NCI-H1048 (cell line): ENCODE results near the gene PTTG1IP.
"Not testable (repeated sequence)": the region's sequence is repeated elsewhere in the genome, so short reads cannot be mapped to it uniquely, and the experiment has no call there.

Experiments
- DNase-seq: peaks from one replicate; lab custom pipeline; 2025; lab: John Stamatoyannopoulos, UW

The PTTG1IP gene

DNA sequence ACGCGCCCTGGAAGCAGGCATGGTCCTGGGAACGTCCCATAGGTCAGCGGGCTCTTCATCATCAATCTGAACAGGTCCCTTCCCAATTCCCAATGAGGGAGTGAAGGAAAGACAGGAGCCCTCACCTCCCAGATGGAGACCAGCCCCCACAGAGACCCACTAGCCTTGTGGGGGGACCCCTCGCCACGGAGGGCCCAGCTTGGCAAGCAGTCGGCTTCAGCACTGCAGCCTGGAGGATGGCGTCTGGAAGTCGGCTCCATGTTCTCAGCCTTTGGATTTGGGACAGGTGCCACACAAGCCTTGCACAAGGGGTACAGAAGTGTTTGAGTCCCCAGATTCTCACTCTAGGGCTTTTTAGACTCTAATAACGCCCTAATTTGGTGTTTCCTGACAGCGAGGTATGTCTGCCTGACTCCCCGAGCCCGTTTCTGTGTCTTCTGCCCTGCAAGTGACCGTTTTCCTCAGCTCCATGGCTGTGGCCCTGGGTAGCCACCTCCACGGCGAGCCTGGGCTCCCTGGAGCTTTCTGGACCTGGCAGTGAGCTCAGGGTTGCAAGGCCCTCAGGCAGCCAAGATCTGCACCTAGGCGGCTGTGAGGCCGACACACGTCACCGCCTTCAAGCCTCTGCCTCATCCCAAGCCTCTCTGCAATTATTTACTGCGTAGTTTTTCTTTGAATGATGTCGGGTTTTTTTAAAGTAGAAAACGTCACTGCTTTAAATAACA is 30.6 kb downstream of the PTTG1IP start:
- DNase-seq: no peak

DNA sequence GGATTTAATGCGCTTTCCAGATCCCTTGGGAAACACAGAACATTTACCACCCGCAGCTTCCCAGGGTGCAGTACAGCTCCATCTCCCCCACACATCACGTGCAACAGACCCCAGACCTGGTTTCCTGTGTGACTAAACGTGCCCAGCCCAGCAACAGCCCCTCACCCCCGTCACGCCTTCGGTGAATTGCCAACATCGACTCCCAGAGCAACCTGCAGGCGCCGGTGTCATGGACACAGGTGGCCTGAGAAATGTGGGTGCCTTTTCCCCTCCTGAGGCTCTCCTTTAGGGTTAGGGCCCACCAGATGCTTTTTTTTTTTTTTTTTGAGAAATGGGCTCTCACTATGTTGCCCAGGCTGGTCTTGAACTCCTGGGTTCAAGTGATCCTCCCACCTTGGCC is 31.4 kb downstream of the PTTG1IP start:
- no peak for DNase-seq

DNA sequence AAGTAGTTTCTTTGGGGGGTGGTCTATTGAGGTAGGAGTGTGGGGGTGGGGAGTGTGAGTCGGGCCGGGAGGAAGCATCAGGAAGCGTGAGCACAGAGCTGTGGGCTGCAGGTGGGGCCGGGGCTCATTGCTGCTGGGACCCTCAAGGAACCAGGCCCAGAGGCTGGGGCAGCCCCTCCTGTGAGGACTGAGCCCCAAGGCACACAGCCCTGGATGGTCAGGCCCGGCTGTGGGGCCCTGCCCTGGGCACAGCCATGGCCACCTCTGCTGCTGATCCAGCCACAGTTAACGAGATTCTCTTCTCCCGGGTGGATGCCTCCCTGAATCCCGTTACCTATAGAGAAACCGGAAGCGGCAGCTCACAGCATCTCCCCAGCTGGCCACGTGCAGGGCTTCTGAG is 32.7 kb downstream of the PTTG1IP start:
- DNase-seq: no peak

GRCh38 chr21:44838951-44839350 is 34.5 kb downstream of the PTTG1IP start:
- DNase-seq: no peak

DNA sequence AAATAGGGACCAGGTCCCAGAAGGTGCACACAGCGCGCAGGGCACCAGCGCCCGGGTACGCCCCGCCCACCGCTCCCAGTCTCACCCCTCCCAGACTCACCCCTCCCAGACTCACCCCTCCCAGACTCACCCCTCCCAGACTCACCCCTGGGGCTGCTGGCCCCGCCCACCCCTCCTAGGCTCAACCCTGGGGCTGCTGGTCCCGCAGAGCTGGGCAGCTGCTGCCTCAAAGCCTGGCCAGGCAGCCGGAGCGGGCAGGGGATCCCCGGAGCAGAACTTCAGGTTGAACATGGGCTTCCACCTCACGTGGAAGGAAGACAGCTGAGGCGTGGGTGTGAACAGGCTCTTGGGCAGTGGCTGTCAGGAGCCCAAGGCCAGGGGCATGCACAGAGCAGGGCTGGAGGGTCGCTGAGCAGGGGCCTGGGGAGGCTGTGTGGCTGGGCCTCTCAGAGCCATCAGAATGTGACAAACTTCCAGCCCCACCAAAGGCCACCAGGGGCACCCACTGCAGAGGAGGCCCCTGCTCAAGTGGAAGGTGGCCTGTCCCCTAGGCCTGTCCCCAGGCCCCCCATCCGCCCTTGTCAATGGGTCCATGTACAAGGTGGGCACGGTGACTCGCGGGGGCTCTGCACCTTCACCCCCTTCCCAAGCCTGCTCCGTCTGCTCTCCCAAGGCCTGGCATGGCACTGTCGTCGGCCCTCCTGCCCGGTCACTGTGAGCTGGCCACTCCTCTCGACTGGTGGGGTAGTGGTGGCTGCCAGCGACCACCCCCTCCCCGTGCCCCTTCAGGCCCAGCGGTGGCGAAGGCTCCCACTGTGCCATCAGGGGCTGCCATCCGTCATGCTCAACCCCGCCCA is 35.2 kb downstream of the PTTG1IP start:
- DNase-seq: no peak

- no peak for DNase-seq
Observed at GRCh38 chr21:44837537-44837936, 36.0 kb downstream of the PTTG1IP start.

DNA sequence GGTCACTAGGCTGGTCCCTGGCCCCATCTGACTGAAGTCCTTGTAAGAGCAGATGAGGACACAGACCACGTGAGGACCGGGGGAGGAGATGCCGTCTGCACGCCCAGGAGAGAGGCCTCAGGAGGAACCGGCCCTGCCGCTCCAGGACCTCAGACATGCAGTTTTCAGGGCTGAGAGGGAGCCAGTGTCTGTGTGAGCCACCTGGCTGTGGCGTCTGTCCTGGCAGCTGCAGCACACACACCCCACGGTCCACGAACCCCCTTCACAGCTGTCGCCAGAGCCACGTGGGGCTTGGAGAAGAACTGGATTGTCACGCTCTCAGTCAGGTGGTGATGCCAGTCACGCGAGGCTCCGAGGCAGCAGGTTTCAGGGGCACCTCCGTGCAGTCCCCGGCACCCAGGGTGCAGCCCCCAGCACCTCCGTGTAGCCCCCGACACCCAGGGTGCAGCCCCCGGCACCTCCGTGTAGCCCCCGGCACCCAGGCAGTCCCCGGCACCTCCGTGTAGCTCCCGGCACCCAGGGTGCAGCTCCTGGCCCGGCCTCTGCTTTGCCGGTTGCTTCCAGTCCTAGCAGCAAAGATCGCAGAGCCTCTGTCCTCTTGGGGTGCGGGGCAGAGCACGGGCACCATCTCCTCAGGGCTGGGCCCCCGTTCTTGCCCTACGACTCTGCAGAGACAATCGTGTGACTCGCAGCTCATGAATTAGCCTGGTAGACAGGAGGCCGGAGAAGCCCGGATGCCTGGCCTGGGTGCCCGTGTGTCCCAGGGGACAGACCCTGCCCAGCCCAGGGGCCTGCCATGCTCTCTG is 36.6 kb downstream of the PTTG1IP start:
- DNase-seq: no peak

DNA sequence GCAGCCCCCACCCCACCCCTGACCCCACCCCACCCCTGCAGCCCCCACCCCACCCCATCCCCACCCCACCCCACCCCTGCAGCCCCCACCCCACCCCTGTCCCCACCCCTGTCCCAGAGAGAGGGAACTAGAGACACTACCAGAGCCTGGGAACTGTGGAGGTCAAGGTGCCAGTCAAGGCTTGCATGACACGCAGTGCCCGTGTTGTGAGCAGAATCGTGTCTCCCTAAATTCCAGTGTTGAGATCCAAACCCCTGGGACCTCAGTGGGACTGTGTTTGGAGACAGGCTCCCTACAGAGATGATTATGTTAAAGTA is 37.2 kb downstream of the PTTG1IP start:
- DNase-seq: no peak

- no peak for DNase-seq
Observed at GRCh38 chr21:44835647-44835973, 37.9 kb downstream of the PTTG1IP start.

GRCh38 chr21:44834951-44835646 is 38.4 kb downstream of the PTTG1IP start:
- DNase-seq: no peak

DNA sequence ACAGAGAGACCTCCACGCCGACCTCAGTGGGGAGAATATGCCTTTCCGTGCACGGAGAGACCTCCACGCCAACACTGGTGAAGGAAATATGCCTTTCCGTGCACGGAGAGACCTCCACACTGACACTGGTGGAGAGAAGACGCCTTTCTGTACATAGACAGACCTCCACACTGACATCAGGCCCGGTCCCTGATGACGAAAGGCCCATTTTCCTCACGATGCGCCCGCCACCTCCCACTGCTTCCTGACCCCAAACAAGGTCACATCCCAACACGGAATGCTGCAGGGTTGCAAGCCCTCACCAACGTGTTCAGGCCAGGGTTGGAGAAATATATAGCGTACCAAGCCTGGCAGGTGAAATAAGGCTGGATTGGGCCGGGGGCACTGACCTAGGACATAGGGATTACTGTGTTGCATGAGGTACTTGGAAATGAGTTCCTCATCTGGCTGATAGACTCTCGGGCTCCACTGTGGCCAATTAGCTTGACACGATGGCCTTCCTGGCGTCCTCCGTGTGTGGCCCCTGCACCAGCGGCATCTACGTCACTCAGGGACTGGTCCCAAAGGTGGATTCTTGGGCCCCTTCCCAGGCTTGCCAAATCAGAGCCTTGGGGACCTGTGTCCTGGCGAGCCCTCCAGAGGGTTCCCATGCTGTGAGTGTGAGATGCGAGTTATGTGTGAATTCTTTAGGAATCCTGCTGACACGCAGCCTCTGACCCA is 39.1 kb downstream of the PTTG1IP start:
- no peak for DNase-seq

DNA sequence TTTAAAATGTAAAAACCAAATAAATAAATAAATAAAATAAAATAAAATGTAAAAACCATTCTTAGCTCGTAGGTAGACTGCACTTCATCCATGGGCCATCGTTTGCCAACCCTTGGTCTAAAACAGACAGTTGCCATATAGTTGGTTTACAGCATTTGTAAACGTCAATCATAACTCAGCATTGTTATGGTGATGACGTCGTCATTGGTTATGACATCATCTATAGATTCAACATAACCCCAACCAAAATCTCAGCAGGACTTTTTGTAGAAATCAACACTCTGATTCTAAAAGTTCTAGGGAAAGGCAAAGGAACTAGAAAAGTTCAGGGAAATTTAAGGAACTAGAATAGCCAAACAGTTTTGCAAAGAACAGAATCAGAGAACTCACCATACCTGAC is 39.8 kb downstream of the PTTG1IP start:
- DNase-seq: no peak

DNA sequence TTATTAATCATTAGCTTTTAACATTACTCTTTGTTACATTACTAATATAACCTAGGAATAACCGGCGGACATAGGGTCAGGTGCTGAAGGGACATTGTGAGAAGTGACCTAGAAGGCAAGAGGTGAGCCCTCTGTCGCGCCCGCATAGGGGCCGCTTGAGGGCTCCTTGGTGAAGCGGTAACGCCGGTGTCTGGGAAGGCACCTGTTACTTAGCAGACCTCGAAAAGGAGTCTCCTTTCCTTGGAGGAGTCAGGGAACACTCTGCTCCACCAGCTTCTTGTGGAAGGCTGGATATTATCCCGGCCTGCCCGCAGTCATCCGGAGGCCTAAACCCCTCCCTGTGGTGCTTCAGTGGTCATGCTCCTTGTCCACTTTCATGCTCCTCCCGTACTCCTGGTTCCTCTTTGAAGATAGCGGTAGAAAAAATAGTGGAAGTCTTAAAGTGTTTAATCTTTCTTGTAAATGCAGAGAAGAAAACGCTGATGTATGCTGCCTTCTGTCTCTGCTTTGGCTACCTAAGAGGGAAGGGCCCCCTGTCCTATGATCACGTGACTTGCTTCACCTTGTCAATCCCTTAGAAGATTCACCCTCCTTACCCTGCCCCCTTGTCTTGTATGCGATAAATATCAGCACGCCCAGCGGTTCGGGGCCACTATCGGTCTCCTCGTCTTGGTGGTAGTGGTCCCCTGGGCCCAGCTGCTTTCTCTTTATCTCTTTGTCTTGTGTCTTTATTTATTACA is 40.8 kb downstream of the PTTG1IP start:
- DNase-seq: not testable (repeated sequence)

- no peak for DNase-seq
Observed at GRCh38 chr21:44831227-44831860, 42.1 kb downstream of the PTTG1IP start.

- DNase-seq: no peak
Observed at GRCh38 chr21:44829507-44830092, 43.9 kb downstream of the PTTG1IP start.

DNA sequence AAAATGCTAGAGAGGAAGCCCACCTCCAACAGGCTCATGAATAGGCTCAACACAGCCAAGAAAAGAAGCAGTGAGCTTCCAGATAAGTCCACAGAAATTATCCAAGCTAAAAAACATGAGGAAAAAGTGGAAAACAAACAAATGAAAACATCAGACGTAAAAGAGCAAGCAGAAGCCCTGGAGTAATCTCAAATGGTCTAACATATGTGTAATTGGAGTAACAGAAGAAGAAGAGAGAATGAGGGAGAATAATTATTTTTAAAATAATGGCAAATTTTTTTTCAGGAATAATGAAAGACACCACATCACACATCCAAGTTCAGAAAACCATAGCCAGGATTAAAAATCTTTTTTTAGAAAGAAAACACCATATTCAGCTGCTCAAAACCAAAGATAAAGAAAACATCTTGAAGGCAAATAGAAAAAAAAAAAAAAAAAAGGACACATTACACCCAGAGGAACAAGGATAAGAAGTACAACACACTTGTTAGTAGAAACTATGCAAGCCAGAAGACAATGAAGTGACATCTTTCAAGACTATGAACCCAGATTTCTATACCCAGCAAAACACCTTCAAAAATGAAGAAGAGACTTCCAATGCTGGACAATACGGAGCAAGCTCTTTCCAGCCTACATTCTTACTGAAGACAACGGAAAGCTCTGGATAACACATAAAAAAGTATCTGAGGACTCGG is 45.0 kb downstream of the PTTG1IP start:
- DNase-seq: no peak

GRCh38 chr21:44823179-44823660 is 50.3 kb downstream of the PTTG1IP start:
- no peak for DNase-seq

DNA sequence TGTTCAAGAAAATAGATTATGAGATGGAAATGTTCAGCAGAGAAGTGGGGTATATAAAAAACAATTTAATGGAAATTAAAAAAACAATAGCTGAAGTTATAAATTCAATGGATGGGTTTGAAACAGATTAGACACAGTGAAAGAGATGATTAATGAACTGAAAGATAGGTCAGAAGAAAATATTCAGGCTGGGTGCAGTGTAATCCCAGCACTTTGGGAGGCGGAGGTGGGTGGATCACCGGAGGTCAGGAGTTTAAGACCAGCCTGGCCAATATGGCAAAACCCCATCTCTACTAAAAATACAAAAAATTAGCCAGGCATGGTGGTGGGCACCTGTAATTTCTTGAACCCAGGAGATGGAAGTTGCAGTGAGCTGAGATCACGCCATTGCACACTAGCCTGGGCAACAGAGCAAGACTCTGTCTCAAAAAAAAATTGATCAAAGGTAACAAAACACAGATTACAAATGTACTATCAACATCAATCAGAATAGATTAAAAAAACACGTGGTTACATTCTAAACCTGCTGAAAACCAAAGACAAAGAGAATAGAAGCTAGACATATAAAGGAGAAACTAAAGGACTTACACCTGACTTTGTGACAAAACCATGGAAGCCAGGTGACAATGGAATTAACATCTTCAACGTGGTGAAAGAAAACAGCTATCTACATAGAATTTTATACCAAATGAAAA is 50.9 kb downstream of the PTTG1IP start:
- no peak for DNase-seq

GRCh38 chr21:44820851-44821250 is 52.6 kb downstream of the PTTG1IP start:
- no peak for DNase-seq
